HG02870 (cell line): Measurements from ENCODE around the gene ALOX15.
"Not testable (repeated sequence)": the region's sequence is repeated elsewhere in the genome, so short reads cannot be mapped to it uniquely, and the experiment has no call there.

ENCODE experiments used
- ATAC-seq: cut with Tn5 transposase; IDR thresholded peaks from one replicate; pipeline ENCODE4 v1.9.1; 2021; ENCODE audit warnings: mild to moderate bottlenecking, moderate library complexity; ENCODE audit not compliant: unreplicated experiment

Gene ALOX15, protein sequence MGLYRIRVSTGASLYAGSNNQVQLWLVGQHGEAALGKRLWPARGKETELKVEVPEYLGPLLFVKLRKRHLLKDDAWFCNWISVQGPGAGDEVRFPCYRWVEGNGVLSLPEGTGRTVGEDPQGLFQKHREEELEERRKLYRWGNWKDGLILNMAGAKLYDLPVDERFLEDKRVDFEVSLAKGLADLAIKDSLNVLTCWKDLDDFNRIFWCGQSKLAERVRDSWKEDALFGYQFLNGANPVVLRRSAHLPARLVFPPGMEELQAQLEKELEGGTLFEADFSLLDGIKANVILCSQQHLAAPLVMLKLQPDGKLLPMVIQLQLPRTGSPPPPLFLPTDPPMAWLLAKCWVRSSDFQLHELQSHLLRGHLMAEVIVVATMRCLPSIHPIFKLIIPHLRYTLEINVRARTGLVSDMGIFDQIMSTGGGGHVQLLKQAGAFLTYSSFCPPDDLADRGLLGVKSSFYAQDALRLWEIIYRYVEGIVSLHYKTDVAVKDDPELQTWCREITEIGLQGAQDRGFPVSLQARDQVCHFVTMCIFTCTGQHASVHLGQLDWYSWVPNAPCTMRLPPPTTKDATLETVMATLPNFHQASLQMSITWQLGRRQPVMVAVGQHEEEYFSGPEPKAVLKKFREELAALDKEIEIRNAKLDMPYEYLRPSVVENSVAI

DNA sequence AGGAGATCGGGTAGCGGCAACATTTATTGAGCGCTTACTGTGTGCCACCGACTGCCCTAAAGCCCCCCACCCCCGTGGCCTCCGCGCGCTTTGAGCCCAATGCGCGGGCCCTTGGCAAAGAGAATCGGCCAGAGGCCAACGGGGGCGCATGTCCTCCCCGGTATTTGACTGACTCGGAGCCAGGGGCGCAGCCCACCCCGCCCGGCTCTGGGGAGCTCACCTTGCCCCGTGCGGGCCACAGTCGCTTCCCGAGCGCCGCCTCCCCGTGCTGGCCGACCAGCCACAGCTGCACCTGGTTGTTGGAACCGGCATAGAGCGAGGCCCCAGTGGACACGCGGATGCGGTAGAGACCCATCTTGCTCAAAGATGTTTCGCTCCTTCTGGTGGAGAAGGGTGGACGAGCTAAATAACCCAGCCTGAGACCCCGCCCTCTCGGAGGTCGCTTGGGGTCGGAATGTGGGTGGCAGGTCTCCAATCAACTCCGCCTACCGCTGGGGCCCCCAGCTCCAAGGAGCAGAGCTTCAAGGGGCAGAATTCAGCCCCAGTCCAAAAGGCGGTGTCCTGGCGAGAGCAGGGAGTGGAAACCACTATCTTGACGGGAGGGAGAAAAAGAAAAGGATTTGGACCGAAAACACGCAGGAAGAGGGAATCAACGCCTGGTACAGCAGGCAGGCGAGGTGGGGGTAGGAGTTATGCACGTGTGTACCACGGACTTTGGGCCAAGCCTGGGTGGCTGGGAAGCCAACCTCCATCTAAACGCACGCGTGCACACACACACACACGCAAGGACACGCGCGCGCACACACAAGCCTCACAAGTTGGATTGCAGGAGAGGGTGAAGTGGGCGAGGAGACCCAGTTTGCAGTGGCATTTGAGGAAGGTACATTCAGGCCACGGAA lies at the start of gene ALOX15:
Gene ALOX15, minus strand, starts transcription at position 382 of the 899 bp plus-strand sequence. Its CDS starts 27 bp downstream, at position 355.
- ATAC-seq, result no peak

DNA sequence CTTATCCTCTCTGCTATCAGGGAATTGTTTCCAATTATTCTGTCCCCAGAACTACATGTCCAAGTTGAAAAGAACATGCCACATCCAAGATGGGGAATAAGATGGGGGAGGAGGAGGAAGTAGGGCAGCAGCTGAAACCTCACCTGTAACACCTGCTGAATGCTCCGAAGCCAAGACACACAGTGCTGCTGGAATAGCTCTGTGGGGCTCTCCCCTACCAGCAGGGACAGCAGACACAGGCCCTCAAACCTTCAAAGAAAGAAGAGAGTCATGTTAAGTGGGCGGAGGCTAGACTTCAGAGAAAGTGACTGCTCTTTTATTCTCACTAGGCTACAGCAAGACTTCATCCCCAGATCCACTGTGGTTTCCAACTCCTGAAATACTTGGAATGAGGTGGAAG lies 49.3 kb upstream of the ALOX15 start:
- ATAC-seq, result no peak

DNA sequence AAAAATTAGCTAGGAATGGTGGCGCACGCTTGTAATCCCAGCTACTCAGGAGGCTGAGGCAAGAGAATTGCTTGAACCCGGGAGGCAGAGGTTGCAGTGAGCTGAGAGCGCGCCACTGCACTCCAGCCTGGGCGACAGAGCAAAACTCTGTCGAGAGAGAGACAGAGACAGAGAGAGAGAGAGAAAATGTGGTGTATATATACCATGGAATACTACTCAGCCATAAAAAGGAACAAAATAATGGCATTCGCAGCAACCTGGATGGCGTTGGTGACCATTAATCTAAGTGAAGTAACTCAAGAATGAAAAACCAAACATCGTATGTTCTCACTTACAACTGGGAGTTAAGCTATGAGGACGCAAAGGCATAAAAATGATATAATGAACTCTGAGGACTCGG lies 48.4 kb upstream of the ALOX15 start:
- ATAC-seq, result not testable (repeated sequence)

GRCh38 chr17:4683739-4684138 lies 42.3 kb upstream of the ALOX15 start:
- not testable (repeated sequence) for ATAC-seq

DNA sequence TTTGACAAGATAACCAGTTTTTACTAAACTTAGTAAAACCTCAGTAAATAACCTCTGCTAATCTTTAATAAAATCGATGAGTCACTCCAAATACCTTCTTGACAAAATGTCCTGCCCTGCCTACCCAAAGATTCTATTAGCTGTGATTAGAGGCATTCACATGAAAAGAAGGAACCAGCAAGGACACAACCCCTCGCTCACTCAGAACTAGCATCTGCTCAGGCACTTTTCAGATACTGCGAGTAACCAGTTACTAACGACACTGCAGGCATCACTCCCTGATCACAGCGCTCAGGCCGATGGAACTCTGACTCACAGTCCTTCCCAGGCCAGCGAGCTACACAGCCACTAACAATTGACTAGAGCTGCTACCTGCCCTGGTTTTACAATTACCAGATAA lies 38.2 kb upstream of the ALOX15 start:
- ATAC-seq, result no peak

DNA sequence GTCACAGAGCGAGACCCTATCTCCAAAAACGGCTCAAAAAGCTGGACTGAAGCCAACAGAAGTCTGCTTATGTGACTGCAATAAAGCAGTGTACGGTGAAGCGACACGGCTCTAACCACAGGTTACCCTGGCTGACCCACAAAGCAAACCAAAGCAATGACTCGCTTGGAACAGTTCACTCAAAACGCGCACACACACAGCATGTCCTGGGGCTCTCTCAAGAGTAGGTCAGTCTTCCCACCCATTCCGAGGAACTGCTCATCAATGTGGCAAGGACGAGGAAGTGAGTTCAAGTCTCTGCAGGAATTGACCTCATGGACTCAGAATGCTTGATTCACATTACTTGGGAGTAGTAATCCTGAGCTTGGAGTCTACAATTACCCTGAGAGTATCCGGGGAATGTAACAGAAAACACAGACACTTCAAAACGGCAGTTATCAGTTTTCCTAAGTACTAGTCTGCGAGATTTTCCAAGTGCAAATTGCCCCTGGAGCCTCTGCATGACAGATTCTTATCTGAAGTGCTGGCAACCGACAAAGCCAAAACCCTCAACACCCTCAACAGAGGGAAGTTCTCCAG lies 37.1 kb upstream of the ALOX15 start:
- no peak for ATAC-seq

GRCh38 chr17:4676791-4677190 lies 35.3 kb upstream of the ALOX15 start:
- no peak for ATAC-seq

- ATAC-seq, result no peak
Measured at GRCh38 chr17:4675791-4676190, 34.3 kb upstream of the ALOX15 start.

DNA sequence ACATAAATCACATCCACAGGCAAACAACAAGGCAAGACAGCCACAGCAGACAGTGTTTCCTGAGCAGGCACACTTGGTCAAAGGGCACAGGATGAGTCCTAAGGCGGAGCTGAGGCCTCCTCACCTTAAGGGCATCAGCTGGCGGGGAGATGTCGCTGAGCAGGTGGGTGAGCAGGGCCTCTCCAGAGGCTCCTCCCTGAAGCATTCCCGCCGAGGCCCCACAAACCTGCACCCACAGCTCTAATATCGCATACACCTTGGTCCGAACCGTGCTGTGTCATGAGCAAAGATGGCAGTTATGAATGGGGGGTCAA lies 33.2 kb upstream of the ALOX15 start:
- ATAC-seq, result no peak

- ATAC-seq, result no peak
Measured at GRCh38 chr17:4673986-4674684, 32.7 kb upstream of the ALOX15 start.

DNA sequence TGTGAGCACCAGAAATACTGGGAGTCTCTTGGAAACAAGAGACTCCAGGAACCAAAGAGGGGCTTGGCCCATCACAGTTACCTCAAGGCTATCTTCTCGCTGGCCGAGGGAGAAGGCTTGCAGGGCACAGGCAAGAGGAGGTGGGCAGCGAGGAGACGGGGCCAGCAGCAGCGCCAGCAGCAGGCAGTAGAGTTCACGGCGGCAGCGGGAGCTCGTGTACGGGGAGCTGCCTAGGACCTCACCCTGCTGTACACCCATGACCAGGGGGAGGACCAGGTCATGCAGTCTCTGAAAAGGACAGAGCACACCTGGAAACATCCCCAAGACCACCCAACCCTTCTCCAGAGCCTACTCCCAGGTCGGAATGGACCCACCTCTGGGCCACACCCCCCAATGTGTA lies 31.7 kb upstream of the ALOX15 start:
- no peak for ATAC-seq

DNA sequence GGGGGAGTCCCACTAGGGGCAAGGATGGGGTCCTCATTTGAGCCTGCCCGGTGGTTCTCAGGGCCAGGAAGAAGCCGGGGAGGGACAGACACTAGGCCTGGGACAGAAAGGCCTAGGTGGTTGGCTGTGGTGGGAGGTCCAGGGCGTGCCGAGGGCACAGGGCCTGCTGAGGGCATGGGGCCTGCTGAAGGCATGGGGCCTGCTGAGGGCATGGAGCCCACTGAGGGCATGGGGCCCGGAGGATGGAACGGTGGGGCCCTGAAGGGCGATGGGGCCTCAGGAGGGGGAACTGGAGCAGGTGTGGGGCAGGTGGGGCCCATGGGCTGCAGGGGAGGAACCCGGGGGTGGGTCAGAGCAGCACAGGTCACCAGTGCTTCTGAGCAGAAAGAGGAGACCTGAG lies 31.3 kb upstream of the ALOX15 start:
- ATAC-seq, result no peak

DNA sequence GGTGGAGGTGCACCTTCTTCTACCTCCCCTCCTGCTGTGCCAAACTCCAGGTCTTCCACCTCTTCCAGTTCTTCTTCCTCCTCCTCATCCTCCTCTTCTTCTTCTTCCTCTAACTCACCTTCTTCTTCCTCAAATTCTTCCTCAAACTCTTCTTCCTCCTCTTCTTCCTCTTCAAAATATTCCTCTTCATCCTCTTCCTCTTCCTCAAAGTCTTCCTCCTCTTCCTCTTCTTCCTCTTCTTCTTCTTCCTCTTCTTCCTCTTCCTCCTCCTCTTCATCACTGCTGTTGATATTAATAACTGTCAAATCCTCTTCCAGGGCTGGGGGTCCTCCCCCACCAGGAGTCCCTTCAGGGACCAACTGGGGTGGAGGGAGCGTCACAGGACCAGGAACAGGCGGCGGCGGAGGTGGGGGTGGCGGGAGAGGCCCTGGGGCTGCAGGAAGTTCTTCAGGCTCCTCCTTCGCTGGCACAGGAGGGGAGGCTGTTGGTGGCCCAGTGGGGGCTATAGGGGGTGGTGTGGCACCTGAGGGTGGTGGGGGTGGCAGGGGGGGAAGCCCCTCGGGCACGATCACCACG lies 30.7 kb upstream of the ALOX15 start:
- no peak for ATAC-seq

DNA sequence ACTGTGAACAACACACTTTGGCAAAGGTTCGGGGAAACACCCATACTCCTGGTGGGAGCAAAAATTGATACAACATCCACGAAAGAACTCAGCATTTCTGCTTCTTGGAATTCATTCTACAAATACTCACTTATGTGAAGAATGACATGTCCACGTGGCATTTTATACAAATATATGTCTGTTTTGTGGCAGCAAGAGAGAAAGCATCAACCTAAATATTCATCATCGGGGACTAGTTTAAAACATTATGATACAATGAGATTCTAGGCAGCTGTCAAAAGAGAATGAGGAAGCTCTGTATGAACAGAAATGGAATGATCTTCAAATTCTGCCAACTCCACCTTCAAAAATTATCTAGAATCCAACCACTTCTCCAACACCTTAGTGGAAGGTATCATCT lies 25.7 kb upstream of the ALOX15 start:
- no peak for ATAC-seq

DNA sequence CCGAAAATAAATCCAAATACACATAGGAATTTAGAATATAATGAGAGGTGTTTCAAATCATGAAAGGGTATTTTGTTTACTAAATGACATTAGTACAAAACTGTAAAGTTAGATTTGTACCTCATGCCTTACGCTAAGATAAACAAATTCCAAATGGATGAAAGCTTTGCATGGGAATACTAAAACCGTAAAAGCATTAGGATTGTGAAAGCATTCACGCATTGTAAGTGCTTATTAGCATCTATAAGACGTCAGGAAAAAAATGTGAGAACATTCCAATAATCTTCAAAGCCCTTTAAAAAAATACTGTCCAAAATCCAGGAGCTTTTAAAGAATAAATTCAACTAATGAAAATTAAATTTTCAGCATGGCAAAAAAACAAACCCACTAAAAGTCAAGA lies 24.8 kb upstream of the ALOX15 start:
- ATAC-seq, result no peak

- no peak for ATAC-seq
Measured at GRCh38 chr17:4665027-4665426, 23.5 kb upstream of the ALOX15 start.

DNA sequence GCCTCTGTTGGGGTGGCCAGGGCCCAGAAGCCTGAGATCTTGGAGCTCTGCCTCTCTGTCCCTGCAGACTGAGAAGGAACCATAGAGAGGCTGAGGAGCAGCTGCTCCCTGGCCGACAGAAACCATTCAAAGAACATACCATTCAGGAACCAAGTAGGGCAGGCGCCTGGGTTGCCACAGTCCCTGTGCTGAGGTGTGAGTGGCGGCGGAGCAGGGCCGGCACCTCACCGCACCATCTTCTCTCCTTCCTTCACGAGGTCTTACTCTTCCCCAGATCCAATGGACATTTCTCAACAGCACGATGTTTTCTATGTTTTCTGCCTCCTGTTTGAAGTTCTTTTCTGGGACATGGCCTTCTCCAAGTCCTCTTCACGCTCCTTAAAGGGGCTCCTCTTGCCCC lies 22.8 kb upstream of the ALOX15 start:
- no peak for ATAC-seq

DNA sequence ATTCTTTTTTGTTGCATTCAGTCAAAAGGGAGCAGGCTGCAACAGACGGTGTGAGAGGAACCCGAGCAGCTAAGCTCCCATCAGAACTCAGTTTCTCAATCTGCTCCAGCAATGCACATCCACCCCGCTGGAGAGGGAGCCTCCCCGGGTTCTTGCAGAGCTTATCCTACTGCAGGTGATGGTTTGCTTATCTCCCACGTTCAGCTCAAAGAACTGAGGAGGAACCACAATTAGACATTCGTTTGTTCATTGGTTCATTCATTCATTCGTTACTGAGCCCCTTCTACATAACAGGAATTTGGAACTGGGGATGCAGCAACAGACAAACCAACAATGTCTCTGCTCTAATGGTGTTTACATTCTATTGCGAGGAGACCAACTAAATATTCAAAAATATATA lies 22.2 kb upstream of the ALOX15 start:
- no peak for ATAC-seq

GRCh38 chr17:4658478-4659305 lies 17.2 kb upstream of the ALOX15 start:
- no peak for ATAC-seq
